ENCODE results near the gene CIRBP. TPM values are rescaled to one million over a fixed set of nuclear protein-coding genes. Genes with fewer than 3 reads are reported as not detected.

CIRBP gene
- total and polyA plus RNA-seq, 9 of the 15 experiments (the other 6 are each of a cell fraction or from before 2014, with no cell fraction given), result 20.5 to 327 (median 176) TPM

DNA sequence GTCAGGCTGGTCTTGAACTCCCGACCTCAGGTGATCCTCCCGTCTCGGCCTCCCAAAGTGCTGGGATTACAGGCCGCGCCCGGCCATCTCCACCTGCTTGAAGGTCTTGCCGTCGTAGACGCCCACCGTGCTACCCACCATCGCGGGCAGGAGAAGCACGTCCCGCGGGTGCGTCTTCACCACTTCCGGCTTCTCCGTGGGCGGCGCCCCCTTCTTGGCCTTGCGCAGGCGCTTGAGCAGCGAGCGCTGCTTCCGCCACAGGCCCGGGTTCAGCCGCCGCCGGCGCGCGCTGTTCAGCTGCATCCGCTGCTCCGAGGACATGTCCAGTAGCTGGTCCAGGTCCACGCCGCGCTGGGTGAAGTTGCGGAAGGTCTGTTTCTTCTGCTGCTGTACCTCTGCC lies 38.2 kb downstream of the CIRBP start (continued):
- TF ChIP-seq, protein P1, sequence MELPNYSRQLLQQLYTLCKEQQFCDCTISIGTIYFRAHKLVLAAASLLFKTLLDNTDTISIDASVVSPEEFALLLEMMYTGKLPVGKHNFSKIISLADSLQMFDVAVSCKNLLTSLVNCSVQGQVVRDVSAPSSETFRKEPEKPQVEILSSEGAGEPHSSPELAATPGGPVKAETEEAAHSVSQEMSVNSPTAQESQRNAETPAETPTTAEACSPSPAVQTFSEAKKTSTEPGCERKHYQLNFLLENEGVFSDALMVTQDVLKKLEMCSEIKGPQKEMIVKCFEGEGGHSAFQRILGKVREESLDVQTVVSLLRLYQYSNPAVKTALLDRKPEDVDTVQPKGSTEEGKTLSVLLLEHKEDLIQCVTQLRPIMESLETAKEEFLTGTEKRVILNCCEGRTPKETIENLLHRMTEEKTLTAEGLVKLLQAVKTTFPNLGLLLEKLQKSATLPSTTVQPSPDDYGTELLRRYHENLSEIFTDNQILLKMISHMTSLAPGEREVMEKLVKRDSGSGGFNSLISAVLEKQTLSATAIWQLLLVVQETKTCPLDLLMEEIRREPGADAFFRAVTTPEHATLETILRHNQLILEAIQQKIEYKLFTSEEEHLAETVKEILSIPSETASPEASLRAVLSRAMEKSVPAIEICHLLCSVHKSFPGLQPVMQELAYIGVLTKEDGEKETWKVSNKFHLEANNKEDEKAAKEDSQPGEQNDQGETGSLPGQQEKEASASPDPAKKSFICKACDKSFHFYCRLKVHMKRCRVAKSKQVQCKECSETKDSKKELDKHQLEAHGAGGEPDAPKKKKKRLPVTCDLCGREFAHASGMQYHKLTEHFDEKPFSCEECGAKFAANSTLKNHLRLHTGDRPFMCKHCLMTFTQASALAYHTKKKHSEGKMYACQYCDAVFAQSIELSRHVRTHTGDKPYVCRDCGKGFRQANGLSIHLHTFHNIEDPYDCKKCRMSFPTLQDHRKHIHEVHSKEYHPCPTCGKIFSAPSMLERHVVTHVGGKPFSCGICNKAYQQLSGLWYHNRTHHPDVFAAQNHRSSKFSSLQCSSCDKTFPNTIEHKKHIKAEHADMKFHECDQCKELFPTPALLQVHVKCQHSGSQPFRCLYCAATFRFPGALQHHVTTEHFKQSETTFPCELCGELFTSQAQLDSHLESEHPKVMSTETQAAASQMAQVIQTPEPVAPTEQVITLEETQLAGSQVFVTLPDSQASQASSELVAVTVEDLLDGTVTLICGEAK (IDR thresholded peaks at IDR 0.05), result peak; percentile 55; the same call in 1 of the 2 replicates
- TF ChIP-seq, protein P1 (CRISPR knock-in tag; IDR thresholded peaks at IDR 0.05), result no peak
- TF ChIP-seq TAF15 (IDR thresholded peaks at IDR 0.05; ENCODE audit: low read depth, low read length) (no peak), KDM1A (IDR thresholded peaks at IDR 0.05) (peak in 1 of 2 experiments; percentile 11; a peak in 1 of 4 replicates), ZNF785 (CRISPR knock-in tag; IDR thresholded peaks at IDR 0.05) (no peak), HDAC1 (IDR thresholded peaks at IDR 0.05) (peak in 1 of 2 experiments; percentile 68; a peak in 2 of 4 replicates), ZC3H11A (IDR thresholded peaks at IDR 0.05; ENCODE audit: low read depth, low read length) (no peak), NFIC (IDR thresholded peaks at IDR 0.05) (0 out of 2 replicates have a peak, but pooled peaks have one; percentile 15), TEAD2 (tag; IDR thresholded peaks at IDR 0.05) (no peak), SUPT5H (IDR thresholded peaks at IDR 0.05) (peak; percentile 65)
- TF ChIP-seq, protein P2, sequence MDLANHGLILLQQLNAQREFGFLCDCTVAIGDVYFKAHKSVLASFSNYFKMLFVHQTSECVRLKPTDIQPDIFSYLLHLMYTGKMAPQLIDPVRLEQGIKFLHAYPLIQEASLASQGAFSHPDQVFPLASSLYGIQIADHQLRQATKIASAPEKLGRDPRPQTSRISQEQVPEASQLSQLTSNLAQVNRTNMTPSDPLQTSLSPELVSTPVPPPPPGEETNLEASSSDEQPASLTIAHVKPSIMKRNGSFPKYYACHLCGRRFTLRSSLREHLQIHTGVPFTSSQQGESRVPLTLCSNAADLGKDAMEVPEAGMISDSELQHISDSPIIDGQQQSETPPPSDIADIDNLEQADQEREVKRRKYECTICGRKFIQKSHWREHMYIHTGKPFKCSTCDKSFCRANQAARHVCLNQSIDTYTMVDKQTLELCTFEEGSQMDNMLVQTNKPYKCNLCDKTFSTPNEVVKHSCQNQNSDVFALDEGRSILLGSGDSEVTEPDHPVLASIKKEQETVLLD (IDR thresholded peaks at IDR 0.05), result no peak

All from K562 (cell line).